GM12872 (cell line): ENCODE results near the gene ARHGEF11.

ENCODE experiments used
- CTCF ChIP-seq: IDR thresholded peaks from 3 replicates; pipeline ENCODE4 v1.5.1; 2011; ENCODE audit warnings: low read depth, mild to moderate bottlenecking, low read length, moderate library complexity; ENCODE audit not compliant: insufficient read depth

ARHGEF11 gene

GRCh38 chr1:157032303-157032702, 13.2 kb downstream of the ARHGEF11 start:
- no peak for TF ChIP-seq CTCF

- no peak for TF ChIP-seq CTCF
Measured at GRCh38 chr1:157030728-157031127, 14.8 kb downstream of the ARHGEF11 start.

- no peak for TF ChIP-seq CTCF
Measured at GRCh38 chr1:157028674-157029073, 16.9 kb downstream of the ARHGEF11 start.

- no peak for TF ChIP-seq CTCF
Measured at GRCh38 chr1:157025856-157026255, 19.7 kb downstream of the ARHGEF11 start.

- TF ChIP-seq CTCF: no peak
Measured at GRCh38 chr1:157025385-157025784, 20.2 kb downstream of the ARHGEF11 start.

GRCh38 chr1:157021688-157022087, 23.9 kb downstream of the ARHGEF11 start:
- no peak for TF ChIP-seq CTCF

GRCh38 chr1:157019457-157019856, 26.1 kb downstream of the ARHGEF11 start:
- no peak for TF ChIP-seq CTCF

- TF ChIP-seq CTCF: no peak
Measured at GRCh38 chr1:157011845-157012244, 33.7 kb downstream of the ARHGEF11 start.
